WTC11 (cell line): ENCODE data around the gene CLEC16A. TPM values are rescaled to one million over a fixed set of nuclear protein-coding genes. Genes with fewer than 3 reads are reported as not detected.

Experiments
- ATAC-seq: fragments of 200-7000 bp; cut with Tn5 transposase; 2 replicates; pipeline ENCODE4 v1.10.0; 2021; ENCODE audit warnings: mild to moderate bottlenecking, moderate library complexity
- CTCF ChIA-PET: fragments of 300-600 bp; sonication (Branson Sonifier 250); formaldehyde crosslinking; loops from one replicate; lab custom pipeline; 2021; ENCODE audit warnings: antibody characterized with exemption; lab: Charles Lee
- POLR2A ChIA-PET: fragments of 350-600 bp; sonication (Branson Sonifier 250); formaldehyde crosslinking; loops from one replicate; lab custom pipeline; 2021; ENCODE audit warnings: antibody characterized with exemption; lab: Charles Lee
- DNase-seq: peaks from one replicate; pipeline ENCODE4 v3.0.0; 2021; ENCODE audit warnings: low spot score
- H3K27ac Mint-ChIP-seq: 2 replicates; pipeline ENCODE4 v1.8.0; 2021; ENCODE audit warnings: mixed read lengths
- H3K27me3 Mint-ChIP-seq: 2 replicates; pipeline ENCODE4 v1.8.0; 2021; ENCODE audit warnings: low read depth, mild to moderate bottlenecking, moderate library complexity, mixed read lengths
- H3K36me3 Mint-ChIP-seq: 2 replicates; pipeline ENCODE4 v1.8.0; 2021; ENCODE audit warnings: mixed read lengths
- H3K4me1 Mint-ChIP-seq: 2 replicates; pipeline ENCODE4 v1.8.0; 2022; ENCODE audit warnings: mixed read lengths
- H3K4me3 Mint-ChIP-seq: 2 replicates; pipeline ENCODE4 v1.8.0; 2021; ENCODE audit warnings: mild to moderate bottlenecking, moderate library complexity, mixed read lengths
- H3K9me3 Mint-ChIP-seq: 2 replicates; pipeline ENCODE4 v1.8.0; 2021; ENCODE audit warnings: mixed read lengths
- ESRRA ChIP-seq: sonication (generic); formaldehyde crosslinking; IDR thresholded peaks from 2 replicates; pipeline ENCODE4 v1.8.1; 2022; ENCODE audit warnings: mild to moderate bottlenecking, missing genetic modification reagents, borderline replicate concordance
- GRHL2 ChIP-seq: fragments of 250-450 bp; sonication (Bioruptor Pico); IDR thresholded peaks from 2 replicates; pipeline ENCODE4 v1.8.0; 2022; ENCODE audit warnings: mild to moderate bottlenecking, moderate library complexity; ENCODE audit not compliant: insufficient replicate concordance, severe bottlenecking
- HMGA2 ChIP-seq: fragments of 250-450 bp; sonication (Bioruptor Pico); IDR thresholded peaks from 2 replicates; pipeline ENCODE4 v1.4.0; 2021; ENCODE audit warnings: mild to moderate bottlenecking, moderate library complexity
- MLX ChIP-seq: sonication (generic); formaldehyde crosslinking; IDR thresholded peaks from 2 replicates; pipeline ENCODE4 v1.8.1; 2023; ENCODE audit warnings: mild to moderate bottlenecking, missing genetic modification reagents, moderate library complexity
- SMAD3 ChIP-seq: sonication (generic); formaldehyde crosslinking; IDR thresholded peaks from 2 replicates; pipeline ENCODE4 v1.8.0; 2022; ENCODE audit warnings: missing genetic modification reagents, mild to moderate bottlenecking, borderline replicate concordance
- SP1 ChIP-seq: sonication (generic); formaldehyde crosslinking; conservative IDR thresholded peaks from 2 replicates; pipeline ENCODE4 v1.8.1; 2022; ENCODE audit warnings: missing genetic modification reagents
- TCF7 ChIP-seq: sonication (generic); formaldehyde crosslinking; IDR thresholded peaks from 2 replicates; pipeline ENCODE4 v1.8.0; 2022; ENCODE audit warnings: mild to moderate bottlenecking, low read depth, missing genetic modification reagents, moderate library complexity
- ZBTB43 ChIP-seq: sonication (generic); formaldehyde crosslinking; IDR thresholded peaks from 2 replicates; pipeline ENCODE4 v1.8.1; 2023; ENCODE audit warnings: mild to moderate bottlenecking, missing genetic modification reagents
- ZMAT4 ChIP-seq: fragments of 250-450 bp; sonication (Bioruptor Pico); IDR thresholded peaks from 2 replicates; pipeline ENCODE4 v1.9.0; 2021; ENCODE audit warnings: mild to moderate bottlenecking
- ZNF317 ChIP-seq: sonication (generic); formaldehyde crosslinking; IDR thresholded peaks from 2 replicates; pipeline ENCODE4 v1.8.1; 2023; ENCODE audit warnings: low read depth, mild to moderate bottlenecking, moderate library complexity, missing genetic modification reagents, borderline replicate concordance
- ZNF423 ChIP-seq: fragments of 250-450 bp; sonication (Bioruptor Pico); IDR thresholded peaks from 2 replicates; pipeline ENCODE4 v2.1.2; 2022; ENCODE audit warnings: mild to moderate bottlenecking, moderate library complexity
- total RNA-seq: library from RNA; stranded (reverse); gene quantifications from 3 replicates; pipeline ENCODE4 v1.2.3, GENCODE V29; 2021
- TF ChIP-seq, protein P1 (sequence below): fragments of 250-450 bp; sonication (Bioruptor Pico); conservative IDR thresholded peaks from 2 replicates; pipeline ENCODE4 v1.9.0; 2021; ENCODE audit warnings: mild to moderate bottlenecking
- TF ChIP-seq, protein P2 (sequence below): fragments of 250-450 bp; sonication (Bioruptor Pico); IDR thresholded peaks from 2 replicates; pipeline ENCODE4 v1.9.0; 2021; ENCODE audit warnings: mild to moderate bottlenecking
- TF ChIP-seq, protein P3 (sequence below): sonication (generic); formaldehyde crosslinking; conservative IDR thresholded peaks from 2 replicates; pipeline ENCODE4 v1.8.1; 2023; ENCODE audit warnings: mild to moderate bottlenecking, low read depth, missing genetic modification reagents, moderate library complexity
- TF ChIP-seq, protein P4 (sequence below): sonication (generic); formaldehyde crosslinking; IDR thresholded peaks from 2 replicates; pipeline ENCODE4 v1.8.0; 2023; ENCODE audit warnings: mild to moderate bottlenecking, missing genetic modification reagents
- TF ChIP-seq, protein P5 (sequence below): sonication (generic); formaldehyde crosslinking; conservative IDR thresholded peaks from 2 replicates; pipeline ENCODE4 v1.8.1; 2022; ENCODE audit warnings: mild to moderate bottlenecking, missing genetic modification reagents
- TF ChIP-seq, protein P6 (sequence below): sonication (generic); formaldehyde crosslinking; IDR thresholded peaks from 2 replicates; pipeline ENCODE4 v1.8.1; 2022; ENCODE audit warnings: mild to moderate bottlenecking, missing genetic modification reagents, moderate library complexity, borderline replicate concordance

Gene CLEC16A
- total RNA-seq, 1 experiment from 2014 or later, result 14.4 TPM

GRCh38 chr16:11128211-11129141, 184.1 kb downstream of the CLEC16A start:
- Mint-ChIP-seq H3K36me3 (peaks cover 5% of the 10 kb centered on the region; the same call in 1 of the 2 replicates), H3K27ac (no peak overlapping the region; the same call in 1 of the 2 replicates), H3K9me3 (no peaks in the 10 kb centered on the region), H3K27me3 (no peaks in the 10 kb centered on the region), H3K4me3 (no peak overlapping the region), H3K4me1 (peaks cover 3% of the 10 kb centered on the region)
- ChIA-PET CTCF (interaction anchor here (1.6 kb wide), 1 partner anchor 90 kb away, joined by 3 read pairs; no protein-coding TSS in a partner anchor), POLR2A (no interaction called here)
- TF ChIP-seq MLX (CRISPR knock-in tag), result no peak
- no peak for ATAC-seq
- DNase-seq, result no peak

- POLR2A ChIA-PET, result no interaction called here
- H3K27ac Mint-ChIP-seq, result no peak overlapping the region
- H3K27me3 Mint-ChIP-seq, result no peaks in the 10 kb centered on the region
- TF ChIP-seq, protein P1, sequence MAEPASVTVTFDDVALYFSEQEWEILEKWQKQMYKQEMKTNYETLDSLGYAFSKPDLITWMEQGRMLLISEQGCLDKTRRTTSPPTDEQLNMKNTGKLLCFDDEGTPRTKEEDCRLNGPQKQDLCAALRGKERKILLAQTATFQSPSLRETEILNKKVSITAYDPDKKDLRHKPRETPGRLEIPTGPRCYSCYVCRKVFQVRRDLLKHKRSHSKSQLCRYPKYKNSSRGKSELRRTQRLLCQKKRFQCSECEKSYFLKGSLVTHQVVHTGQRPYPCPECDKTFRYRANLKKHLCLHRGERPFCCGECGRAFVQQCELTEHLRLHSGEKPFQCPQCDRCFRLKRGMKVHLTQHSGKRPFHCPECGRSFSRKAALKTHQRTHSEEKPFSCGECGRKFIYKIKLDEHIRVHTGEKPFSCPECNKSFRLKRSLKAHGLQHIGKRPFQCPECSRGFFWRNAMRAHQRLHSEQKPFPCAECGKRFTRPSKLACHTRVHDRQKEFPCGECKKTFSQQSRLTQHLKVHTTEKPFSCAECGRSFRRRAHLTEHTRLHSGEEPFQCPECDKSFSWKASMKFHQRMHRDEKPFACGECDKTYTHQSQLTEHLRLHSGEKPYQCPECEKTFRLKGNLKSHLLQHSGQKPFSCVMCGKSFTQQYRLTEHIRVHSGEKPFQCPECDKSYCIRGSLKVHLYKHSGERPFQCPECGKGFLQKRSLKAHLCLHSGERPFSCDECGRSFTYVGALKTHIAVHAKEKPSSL (CRISPR knock-in tag), result no peak
- TF ChIP-seq SMAD3 (CRISPR knock-in tag) (no peak), TCF7 (CRISPR knock-in tag) (no peak), GRHL2 (CRISPR knock-in tag) (no peak), HMGA2 (CRISPR knock-in tag) (no peak), ZNF317 (CRISPR knock-in tag) (no peak), SP1 (CRISPR knock-in tag) (no peak), ESRRA (CRISPR knock-in tag) (no peak), ZMAT4 (CRISPR knock-in tag) (no peak), ZBTB43 (CRISPR knock-in tag) (no peak), ZNF423 (CRISPR knock-in tag) (no peak)
- TF ChIP-seq, protein P2, sequence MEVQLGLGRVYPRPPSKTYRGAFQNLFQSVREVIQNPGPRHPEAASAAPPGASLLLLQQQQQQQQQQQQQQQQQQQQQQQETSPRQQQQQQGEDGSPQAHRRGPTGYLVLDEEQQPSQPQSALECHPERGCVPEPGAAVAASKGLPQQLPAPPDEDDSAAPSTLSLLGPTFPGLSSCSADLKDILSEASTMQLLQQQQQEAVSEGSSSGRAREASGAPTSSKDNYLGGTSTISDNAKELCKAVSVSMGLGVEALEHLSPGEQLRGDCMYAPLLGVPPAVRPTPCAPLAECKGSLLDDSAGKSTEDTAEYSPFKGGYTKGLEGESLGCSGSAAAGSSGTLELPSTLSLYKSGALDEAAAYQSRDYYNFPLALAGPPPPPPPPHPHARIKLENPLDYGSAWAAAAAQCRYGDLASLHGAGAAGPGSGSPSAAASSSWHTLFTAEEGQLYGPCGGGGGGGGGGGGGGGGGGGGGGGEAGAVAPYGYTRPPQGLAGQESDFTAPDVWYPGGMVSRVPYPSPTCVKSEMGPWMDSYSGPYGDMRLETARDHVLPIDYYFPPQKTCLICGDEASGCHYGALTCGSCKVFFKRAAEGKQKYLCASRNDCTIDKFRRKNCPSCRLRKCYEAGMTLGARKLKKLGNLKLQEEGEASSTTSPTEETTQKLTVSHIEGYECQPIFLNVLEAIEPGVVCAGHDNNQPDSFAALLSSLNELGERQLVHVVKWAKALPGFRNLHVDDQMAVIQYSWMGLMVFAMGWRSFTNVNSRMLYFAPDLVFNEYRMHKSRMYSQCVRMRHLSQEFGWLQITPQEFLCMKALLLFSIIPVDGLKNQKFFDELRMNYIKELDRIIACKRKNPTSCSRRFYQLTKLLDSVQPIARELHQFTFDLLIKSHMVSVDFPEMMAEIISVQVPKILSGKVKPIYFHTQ (CRISPR knock-in tag), result no peak
- TF ChIP-seq, protein P3, sequence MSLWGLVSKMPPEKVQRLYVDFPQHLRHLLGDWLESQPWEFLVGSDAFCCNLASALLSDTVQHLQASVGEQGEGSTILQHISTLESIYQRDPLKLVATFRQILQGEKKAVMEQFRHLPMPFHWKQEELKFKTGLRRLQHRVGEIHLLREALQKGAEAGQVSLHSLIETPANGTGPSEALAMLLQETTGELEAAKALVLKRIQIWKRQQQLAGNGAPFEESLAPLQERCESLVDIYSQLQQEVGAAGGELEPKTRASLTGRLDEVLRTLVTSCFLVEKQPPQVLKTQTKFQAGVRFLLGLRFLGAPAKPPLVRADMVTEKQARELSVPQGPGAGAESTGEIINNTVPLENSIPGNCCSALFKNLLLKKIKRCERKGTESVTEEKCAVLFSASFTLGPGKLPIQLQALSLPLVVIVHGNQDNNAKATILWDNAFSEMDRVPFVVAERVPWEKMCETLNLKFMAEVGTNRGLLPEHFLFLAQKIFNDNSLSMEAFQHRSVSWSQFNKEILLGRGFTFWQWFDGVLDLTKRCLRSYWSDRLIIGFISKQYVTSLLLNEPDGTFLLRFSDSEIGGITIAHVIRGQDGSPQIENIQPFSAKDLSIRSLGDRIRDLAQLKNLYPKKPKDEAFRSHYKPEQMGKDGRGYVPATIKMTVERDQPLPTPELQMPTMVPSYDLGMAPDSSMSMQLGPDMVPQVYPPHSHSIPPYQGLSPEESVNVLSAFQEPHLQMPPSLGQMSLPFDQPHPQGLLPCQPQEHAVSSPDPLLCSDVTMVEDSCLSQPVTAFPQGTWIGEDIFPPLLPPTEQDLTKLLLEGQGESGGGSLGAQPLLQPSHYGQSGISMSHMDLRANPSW (CRISPR knock-in tag), result no peak
- TF ChIP-seq, protein P4, sequence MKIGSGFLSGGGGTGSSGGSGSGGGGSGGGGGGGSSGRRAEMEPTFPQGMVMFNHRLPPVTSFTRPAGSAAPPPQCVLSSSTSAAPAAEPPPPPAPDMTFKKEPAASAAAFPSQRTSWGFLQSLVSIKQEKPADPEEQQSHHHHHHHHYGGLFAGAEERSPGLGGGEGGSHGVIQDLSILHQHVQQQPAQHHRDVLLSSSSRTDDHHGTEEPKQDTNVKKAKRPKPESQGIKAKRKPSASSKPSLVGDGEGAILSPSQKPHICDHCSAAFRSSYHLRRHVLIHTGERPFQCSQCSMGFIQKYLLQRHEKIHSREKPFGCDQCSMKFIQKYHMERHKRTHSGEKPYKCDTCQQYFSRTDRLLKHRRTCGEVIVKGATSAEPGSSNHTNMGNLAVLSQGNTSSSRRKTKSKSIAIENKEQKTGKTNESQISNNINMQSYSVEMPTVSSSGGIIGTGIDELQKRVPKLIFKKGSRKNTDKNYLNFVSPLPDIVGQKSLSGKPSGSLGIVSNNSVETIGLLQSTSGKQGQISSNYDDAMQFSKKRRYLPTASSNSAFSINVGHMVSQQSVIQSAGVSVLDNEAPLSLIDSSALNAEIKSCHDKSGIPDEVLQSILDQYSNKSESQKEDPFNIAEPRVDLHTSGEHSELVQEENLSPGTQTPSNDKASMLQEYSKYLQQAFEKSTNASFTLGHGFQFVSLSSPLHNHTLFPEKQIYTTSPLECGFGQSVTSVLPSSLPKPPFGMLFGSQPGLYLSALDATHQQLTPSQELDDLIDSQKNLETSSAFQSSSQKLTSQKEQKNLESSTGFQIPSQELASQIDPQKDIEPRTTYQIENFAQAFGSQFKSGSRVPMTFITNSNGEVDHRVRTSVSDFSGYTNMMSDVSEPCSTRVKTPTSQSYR (CRISPR knock-in tag), result no peak
- TF ChIP-seq, protein P5, sequence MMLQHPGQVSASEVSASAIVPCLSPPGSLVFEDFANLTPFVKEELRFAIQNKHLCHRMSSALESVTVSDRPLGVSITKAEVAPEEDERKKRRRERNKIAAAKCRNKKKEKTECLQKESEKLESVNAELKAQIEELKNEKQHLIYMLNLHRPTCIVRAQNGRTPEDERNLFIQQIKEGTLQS, result no peak
- TF ChIP-seq, protein P6, sequence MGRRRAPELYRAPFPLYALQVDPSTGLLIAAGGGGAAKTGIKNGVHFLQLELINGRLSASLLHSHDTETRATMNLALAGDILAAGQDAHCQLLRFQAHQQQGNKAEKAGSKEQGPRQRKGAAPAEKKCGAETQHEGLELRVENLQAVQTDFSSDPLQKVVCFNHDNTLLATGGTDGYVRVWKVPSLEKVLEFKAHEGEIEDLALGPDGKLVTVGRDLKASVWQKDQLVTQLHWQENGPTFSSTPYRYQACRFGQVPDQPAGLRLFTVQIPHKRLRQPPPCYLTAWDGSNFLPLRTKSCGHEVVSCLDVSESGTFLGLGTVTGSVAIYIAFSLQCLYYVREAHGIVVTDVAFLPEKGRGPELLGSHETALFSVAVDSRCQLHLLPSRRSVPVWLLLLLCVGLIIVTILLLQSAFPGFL, result no peak
- H3K4me1 Mint-ChIP-seq, result peaks cover 6% of the 10 kb centered on the region
- CTCF ChIA-PET, result interaction anchor here (1.6 kb wide), 1 partner anchor 89 kb away, joined by 3 read pairs; no protein-coding TSS in a partner anchor
- H3K36me3 Mint-ChIP-seq, result peaks cover 5% of the 10 kb centered on the region; the same call in 1 of the 2 replicates
- DNase-seq, result no peak
- H3K9me3 Mint-ChIP-seq, result no peaks in the 10 kb centered on the region
- no peak for ATAC-seq
- no peak overlapping the region for H3K4me3 Mint-ChIP-seq
These were observed 185.0 kb downstream of the CLEC16A start for GRCh38 chr16:11129378-11129781.
